A549 (cell line): Measurements from ENCODE around the gene KRT17. TPM values are rescaled to one million over a fixed set of nuclear protein-coding genes. Genes with fewer than 3 reads are reported as not detected.

ENCODE experiments used
- ATAC-seq, 2 experiments: fragments of 200-7000 bp in 1 of 2; fragments of >200 bp in 1 of 2; cut with Nextera tagmentation in 1 of 2; cut with Tn5 transposase in 1 of 2; 3 replicates each; pipeline versions ENCODE4 v1.8.0 to v1.9.1; 2018 to 2020; ENCODE audit warnings: mild to moderate bottlenecking in 1 of 2, moderate library complexity in 1 of 2
- CTCF ChIA-PET: fragments of 300-600 bp; sonication (Branson Sonifier 250); formaldehyde crosslinking; extraction: SDS; loops from one replicate; lab custom pipeline; 2021; ENCODE audit warnings: antibody characterized with exemption, inconsistent platforms; lab: Yijun Ruan, JAX
- POLR2A ChIA-PET: fragments of 350-600 bp; formaldehyde crosslinking; extraction: SDS; loops from one replicate; lab custom pipeline; 2021; ENCODE audit warnings: antibody characterized with exemption, inconsistent platforms; lab: Yijun Ruan, JAX
- DNase-seq, 2 experiments: peaks; one replicate each; pipeline versions ENCODE4 v3.0.0 to v3.0.0-alpha.2; 2011 to 2016; ENCODE audit warnings: low read depth in 1 of 2, low spot score in 1 of 2
- FAIRE-seq: peaks from 2 replicates; lab custom pipeline; 2011; peaks lifted over from hg19 to GRCh38; lab: Jason Lieb, UNC
- H3K27ac ChIP-seq, 2 experiments: fragments of >200 bp; sonication (Bioruptor Twin); formaldehyde crosslinking; 3 replicates each; pipeline ENCODE4 v1.5.1; 2016 to 2017
- H3K4me1 ChIP-seq: fragments of >200 bp; sonication (Bioruptor Twin); formaldehyde crosslinking; 3 replicates; pipeline ENCODE4 v1.6.1; 2016
- H3K4me2 ChIP-seq: fragments of >200 bp; sonication (Bioruptor Twin); formaldehyde crosslinking; 3 replicates; pipeline ENCODE4 v1.6.1; 2016
- H3K4me3 ChIP-seq: fragments of >200 bp; sonication (Bioruptor Twin); formaldehyde crosslinking; 3 replicates; pipeline ENCODE4 v1.5.1; 2016
- H3K9me3 ChIP-seq: fragments of >200 bp; sonication (Bioruptor Twin); formaldehyde crosslinking; 3 replicates; pipeline ENCODE4 v1.6.1; 2016
- CBX8 ChIP-seq: fragments of 200-600 bp; sonication (generic); IDR thresholded peaks from 2 replicates; pipeline ENCODE4 v1.6.1; 2016
- CEBPB ChIP-seq, 2 experiments: fragments of >200 bp in 1 of 2; sonication (Bioruptor Twin) in 1 of 2; formaldehyde crosslinking in 1 of 2; IDR thresholded peaks; 2 replicates each; pipeline ENCODE4 v1.6.1; 2012 to 2016
- CHD2 ChIP-seq: fragments of 150-350 bp; IDR thresholded peaks from 2 replicates; pipeline ENCODE4 v1.6.1; 2014; ENCODE audit warnings: low read length; ENCODE audit not compliant: partially characterized antibody
- CHD4 ChIP-seq: fragments of 200-600 bp; sonication (generic); IDR thresholded peaks from 2 replicates; pipeline ENCODE4 v1.6.1; 2016; ENCODE audit warnings: antibody characterized with exemption, mild to moderate bottlenecking, borderline replicate concordance
- EP300 ChIP-seq, 2 experiments: fragments of >200 bp; sonication (Bioruptor Twin); formaldehyde crosslinking; IDR thresholded peaks; 2 replicates in 1 of 2; 3 replicates in 1 of 2; pipeline ENCODE4 v1.6.1; 2016 to 2017
- ESRRA ChIP-seq: fragments of 150-350 bp; IDR thresholded peaks from 2 replicates; pipeline ENCODE4 v1.6.1; 2014; ENCODE audit warnings: mild to moderate bottlenecking, low read length, borderline replicate concordance
- FOSB ChIP-seq: fragments of 250-450 bp; sonication (Bioruptor Pico); IDR thresholded peaks from 2 replicates; pipeline ENCODE4 v1.5.0; 2020; ENCODE audit warnings: mild to moderate bottlenecking, moderate library complexity
- FOXS1 ChIP-seq: fragments of 250-450 bp; sonication (Bioruptor Pico); IDR thresholded peaks from 2 replicates; pipeline ENCODE4 v1.5.0; 2020; ENCODE audit warnings: mild to moderate bottlenecking, moderate library complexity
- HDAC2 ChIP-seq: fragments of 200-600 bp; sonication (generic); IDR thresholded peaks from 2 replicates; pipeline ENCODE4 v1.6.1; 2016
- JUNB ChIP-seq: fragments of >200 bp; sonication (Bioruptor Twin); formaldehyde crosslinking; IDR thresholded peaks from 2 replicates; pipeline ENCODE4 v1.6.1; 2016
- MAFK ChIP-seq: fragments of 450-650 bp; IDR thresholded peaks from 2 replicates; pipeline ENCODE4 v1.6.1; 2014; ENCODE audit not compliant: partially characterized antibody
- NFE2L2 ChIP-seq: fragments of 150-350 bp; conservative IDR thresholded peaks from 2 replicates; pipeline ENCODE4 v1.6.1; 2014; ENCODE audit warnings: low read length
- PHF8 ChIP-seq: fragments of 200-600 bp; sonication (generic); IDR thresholded peaks from 2 replicates; pipeline ENCODE4 v1.6.1; 2016; ENCODE audit warnings: low read depth, mild to moderate bottlenecking, antibody characterized with exemption, moderate library complexity, borderline replicate concordance
- RAD21 ChIP-seq, 2 experiments: fragments of >200 bp in 1 of 2; sonication (Bioruptor Twin) in 1 of 2; formaldehyde crosslinking in 1 of 2; IDR thresholded peaks in 1 of 2; conservative IDR thresholded peaks in 1 of 2; 2 replicates in 1 of 2; 3 replicates in 1 of 2; pipeline ENCODE4 v1.6.1; 2012 to 2018; ENCODE audit warnings: inconsistent platforms in 1 of 2
- RARB ChIP-seq: fragments of 250-450 bp; sonication (Bioruptor Pico); IDR thresholded peaks from 2 replicates; pipeline ENCODE4 v1.8.0; 2021; ENCODE audit warnings: mild to moderate bottlenecking, moderate library complexity
- TFCP2L1 ChIP-seq: fragments of 250-450 bp; sonication (Bioruptor Pico); IDR thresholded peaks from 2 replicates; pipeline ENCODE4 v1.5.0; 2021; ENCODE audit warnings: mild to moderate bottlenecking
- ZFP36 ChIP-seq: fragments of 450-650 bp; IDR thresholded peaks from 2 replicates; pipeline ENCODE4 v1.6.1; 2014; ENCODE audit warnings: borderline replicate concordance; ENCODE audit not compliant: partially characterized antibody
- WGBS: methylation state at CpG from one replicate; pipeline ENCODE4 v1.1.6; 2017; ENCODE audit errors: missing lambda C conversion rate; 5-methylcytosine and 5-hydroxymethylcytosine counted together
- polyA plus RNA-seq, 4 experiments: library from polyadenylated mRNA; depleted of rRNA in 3 of 4; stranded (reverse); fragments of >200 nt; fragmentation: RNase III in 1 of 4; extraction: RNeasy Plus Mini Kit Qiagen cat#74134 plus additional on column Dnase treatment in 1 of 4; gene quantifications; 2 replicates in 3 of 4; 3 replicates in 1 of 4; pipeline ENCODE4 v1.2.3, GENCODE V29; 2011 to 2017
- TF ChIP-seq, protein P1 (sequence below): fragments of 150-350 bp; IDR thresholded peaks from 2 replicates; pipeline ENCODE4 v1.6.1; 2014; ENCODE audit warnings: low read depth, mild to moderate bottlenecking, low read length
- TF ChIP-seq, protein P2 (sequence below): fragments of 200-600 bp; sonication (generic); IDR thresholded peaks from 2 replicates; pipeline ENCODE4 v1.6.1; 2016; ENCODE audit warnings: antibody characterized with exemption, mild to moderate bottlenecking, moderate library complexity
- TF ChIP-seq, protein P3 (sequence below): fragments of >200 bp; sonication (Bioruptor Twin); formaldehyde crosslinking; IDR thresholded peaks from 2 replicates; pipeline ENCODE4 v1.6.1; 2016
- TF ChIP-seq, protein P4 (sequence below): fragments of 450-650 bp; IDR thresholded peaks from 2 replicates; pipeline ENCODE4 v1.6.1; 2014; ENCODE audit warnings: antibody characterized with exemption
- TF ChIP-seq, protein P5 (sequence below): IDR thresholded peaks from 2 replicates; pipeline ENCODE4 v1.6.1; 2012

The KRT17 gene
- polyA plus RNA-seq, 2 of the 4 experiments (the other 2 are of a cell fraction), result 0.43 to 1.2 TPM

DNA sequence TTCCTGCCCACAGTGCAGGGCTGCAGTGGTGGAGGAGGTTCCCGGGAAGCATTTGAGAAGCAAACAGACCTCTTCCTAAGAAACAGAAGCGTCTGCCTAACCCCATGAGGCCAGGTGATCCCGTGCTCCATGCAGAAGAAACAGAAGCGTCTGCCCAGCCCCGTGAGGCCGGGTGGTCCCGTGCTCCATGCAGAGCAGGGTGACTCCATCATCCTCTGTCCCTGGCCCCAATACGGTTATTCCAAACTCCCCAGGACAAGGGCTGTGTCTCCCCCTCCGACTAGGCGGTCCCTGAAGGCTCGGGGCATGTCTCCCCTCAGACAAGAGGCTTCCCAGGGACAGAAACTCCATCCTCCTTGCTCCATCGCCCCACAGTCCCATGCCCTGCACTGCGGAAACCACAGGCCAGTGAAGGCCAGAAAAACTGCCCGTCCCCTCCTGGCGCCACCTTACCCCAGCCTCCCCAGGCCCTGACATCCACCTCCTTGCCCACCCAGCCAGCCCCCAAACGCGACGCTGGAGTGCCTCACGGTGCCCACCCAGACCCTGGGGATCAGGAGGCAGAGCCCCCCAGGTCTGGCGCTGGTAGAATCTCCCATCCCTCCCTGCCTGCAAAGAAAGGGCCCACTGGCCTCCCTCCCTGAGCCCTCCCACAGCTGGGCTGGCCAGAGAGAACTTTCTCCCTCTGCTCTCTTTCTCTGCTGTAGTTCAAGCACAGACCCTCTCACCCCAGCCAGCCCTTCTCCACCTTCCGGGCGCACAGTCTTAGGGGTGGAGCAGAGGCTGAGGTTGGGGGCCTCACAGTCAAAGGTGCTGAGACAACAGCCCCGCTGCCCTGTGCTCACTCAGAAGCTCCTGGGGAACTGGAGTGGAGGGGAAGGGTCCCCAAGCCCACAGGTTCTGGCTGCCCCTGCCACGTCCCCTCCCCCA is 30.6 kb upstream of the KRT17 start:
- ATAC-seq (no peak), FAIRE-seq (no peak), DNase-seq (no peak)
- H3K27ac ChIP-seq, result peak overlapping the region; percentile 43 to 55; a peak in 4 of 6 replicates
- 84% methylated on average over 23 of the region's 24 CpGs for WGBS
- POLR2A ChIA-PET, result interaction anchor here (0.5 to 1.4 kb wide), 3 partner anchors 33 to 106 kb away, joined by 3 to 6 read pairs (median 3); no protein-coding TSS in a partner anchor
- TF ChIP-seq TFCP2L1 (CRISPR knock-in tag), result no peak
- no peak for TF ChIP-seq EP300 (IDR thresholded peaks at IDR 0.05)
- no peak for TF ChIP-seq NFE2L2
- TF ChIP-seq PHF8, result no peak
- TF ChIP-seq CEBPB (IDR thresholded peaks at IDR 0.05), result no peak
- TF ChIP-seq, protein P1, sequence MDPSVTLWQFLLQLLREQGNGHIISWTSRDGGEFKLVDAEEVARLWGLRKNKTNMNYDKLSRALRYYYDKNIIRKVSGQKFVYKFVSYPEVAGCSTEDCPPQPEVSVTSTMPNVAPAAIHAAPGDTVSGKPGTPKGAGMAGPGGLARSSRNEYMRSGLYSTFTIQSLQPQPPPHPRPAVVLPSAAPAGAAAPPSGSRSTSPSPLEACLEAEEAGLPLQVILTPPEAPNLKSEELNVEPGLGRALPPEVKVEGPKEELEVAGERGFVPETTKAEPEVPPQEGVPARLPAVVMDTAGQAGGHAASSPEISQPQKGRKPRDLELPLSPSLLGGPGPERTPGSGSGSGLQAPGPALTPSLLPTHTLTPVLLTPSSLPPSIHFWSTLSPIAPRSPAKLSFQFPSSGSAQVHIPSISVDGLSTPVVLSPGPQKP, result no peak
- TF ChIP-seq CHD2, result no peak
- TF ChIP-seq, protein P2, sequence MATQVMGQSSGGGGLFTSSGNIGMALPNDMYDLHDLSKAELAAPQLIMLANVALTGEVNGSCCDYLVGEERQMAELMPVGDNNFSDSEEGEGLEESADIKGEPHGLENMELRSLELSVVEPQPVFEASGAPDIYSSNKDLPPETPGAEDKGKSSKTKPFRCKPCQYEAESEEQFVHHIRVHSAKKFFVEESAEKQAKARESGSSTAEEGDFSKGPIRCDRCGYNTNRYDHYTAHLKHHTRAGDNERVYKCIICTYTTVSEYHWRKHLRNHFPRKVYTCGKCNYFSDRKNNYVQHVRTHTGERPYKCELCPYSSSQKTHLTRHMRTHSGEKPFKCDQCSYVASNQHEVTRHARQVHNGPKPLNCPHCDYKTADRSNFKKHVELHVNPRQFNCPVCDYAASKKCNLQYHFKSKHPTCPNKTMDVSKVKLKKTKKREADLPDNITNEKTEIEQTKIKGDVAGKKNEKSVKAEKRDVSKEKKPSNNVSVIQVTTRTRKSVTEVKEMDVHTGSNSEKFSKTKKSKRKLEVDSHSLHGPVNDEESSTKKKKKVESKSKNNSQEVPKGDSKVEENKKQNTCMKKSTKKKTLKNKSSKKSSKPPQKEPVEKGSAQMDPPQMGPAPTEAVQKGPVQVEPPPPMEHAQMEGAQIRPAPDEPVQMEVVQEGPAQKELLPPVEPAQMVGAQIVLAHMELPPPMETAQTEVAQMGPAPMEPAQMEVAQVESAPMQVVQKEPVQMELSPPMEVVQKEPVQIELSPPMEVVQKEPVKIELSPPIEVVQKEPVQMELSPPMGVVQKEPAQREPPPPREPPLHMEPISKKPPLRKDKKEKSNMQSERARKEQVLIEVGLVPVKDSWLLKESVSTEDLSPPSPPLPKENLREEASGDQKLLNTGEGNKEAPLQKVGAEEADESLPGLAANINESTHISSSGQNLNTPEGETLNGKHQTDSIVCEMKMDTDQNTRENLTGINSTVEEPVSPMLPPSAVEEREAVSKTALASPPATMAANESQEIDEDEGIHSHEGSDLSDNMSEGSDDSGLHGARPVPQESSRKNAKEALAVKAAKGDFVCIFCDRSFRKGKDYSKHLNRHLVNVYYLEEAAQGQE, result no peak
- no peak for TF ChIP-seq MAFK
- no peak for TF ChIP-seq HDAC2
- TF ChIP-seq CBX8, result no peak
- TF ChIP-seq RARB (CRISPR knock-in tag), result no peak
- no peak for TF ChIP-seq FOSB (CRISPR knock-in tag)
- TF ChIP-seq JUNB, result no peak
- no peak for TF ChIP-seq ZFP36
- TF ChIP-seq, protein P3, sequence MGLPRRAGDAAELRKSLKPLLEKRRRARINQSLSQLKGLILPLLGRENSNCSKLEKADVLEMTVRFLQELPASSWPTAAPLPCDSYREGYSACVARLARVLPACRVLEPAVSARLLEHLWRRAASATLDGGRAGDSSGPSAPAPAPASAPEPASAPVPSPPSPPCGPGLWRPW, result no peak
- TF ChIP-seq, protein P4, sequence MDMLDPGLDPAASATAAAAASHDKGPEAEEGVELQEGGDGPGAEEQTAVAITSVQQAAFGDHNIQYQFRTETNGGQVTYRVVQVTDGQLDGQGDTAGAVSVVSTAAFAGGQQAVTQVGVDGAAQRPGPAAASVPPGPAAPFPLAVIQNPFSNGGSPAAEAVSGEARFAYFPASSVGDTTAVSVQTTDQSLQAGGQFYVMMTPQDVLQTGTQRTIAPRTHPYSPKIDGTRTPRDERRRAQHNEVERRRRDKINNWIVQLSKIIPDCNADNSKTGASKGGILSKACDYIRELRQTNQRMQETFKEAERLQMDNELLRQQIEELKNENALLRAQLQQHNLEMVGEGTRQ, result no peak
- no peaks in the 10 kb centered on the region for H3K9me3 ChIP-seq
- no peak overlapping the region for H3K4me3 ChIP-seq
- CTCF ChIA-PET, result interaction anchor here (0.9 to 20.9 kb wide), 9 partner anchors 9 to 1289 kb away, joined by 3 to 678 read pairs (median 10); no protein-coding TSS in a partner anchor
- H3K4me1 ChIP-seq, result peaks cover 38% of the 10 kb centered on the region
- H3K4me2 ChIP-seq, result peak overlapping the region; percentile 47; the same call in 2 of the 3 replicates

DNA sequence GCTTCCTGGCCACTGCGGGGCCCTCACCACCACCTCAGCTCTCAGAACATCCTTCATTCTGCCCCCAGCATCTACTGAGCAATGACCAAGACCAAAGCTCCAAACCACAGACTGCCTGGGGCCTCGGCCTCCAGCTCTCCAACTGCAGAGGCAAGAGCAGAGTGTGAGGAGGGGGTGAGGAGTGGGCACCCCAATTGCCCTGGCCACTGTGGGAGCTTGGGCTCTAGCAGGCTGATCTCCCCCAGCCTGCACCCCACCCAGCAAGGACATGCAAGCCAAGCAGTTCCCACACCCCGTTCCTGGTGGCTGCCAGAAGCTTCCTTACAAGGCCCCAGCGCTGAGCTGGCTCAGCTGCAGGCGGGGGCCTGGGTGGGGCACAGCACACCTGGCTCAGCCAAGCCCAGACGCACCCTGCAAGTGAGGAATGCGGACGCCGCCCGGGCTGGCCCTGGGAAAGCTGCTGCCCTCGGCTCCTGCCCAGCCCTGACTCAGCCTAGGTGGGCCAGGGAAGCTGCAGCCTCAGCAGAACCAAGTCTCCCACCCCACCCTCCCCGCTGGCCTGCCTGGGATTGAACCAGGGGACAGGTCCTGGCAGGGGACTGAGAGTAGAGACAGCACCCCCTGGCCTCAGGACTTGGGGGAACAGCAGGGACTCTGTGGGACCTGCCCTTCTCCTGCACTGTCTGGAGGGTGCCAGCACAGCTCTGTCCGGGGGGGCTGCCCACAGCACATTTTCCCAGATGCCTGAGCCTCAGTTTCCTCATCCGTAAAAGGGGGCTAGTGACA is 29.7 kb upstream of the KRT17 start:
- Histone ChIP-seq H3K4me2 (peak overlapping the region; percentile 47), H3K9me3 (no peaks in the 10 kb centered on the region), H3K4me1 (peaks cover 39% of the 10 kb centered on the region), H3K4me3 (no peak overlapping the region), H3K27ac (peak overlapping the region; percentile 43 to 59; a peak in 4 of 6 replicates)
- DNase-seq, result peak; percentile 38 to 79
- 44% methylated on average over 11 of the region's 14 CpGs for WGBS
- POLR2A ChIA-PET, result interaction anchor here (0.9 to 1.4 kb wide), 3 partner anchors 34 to 105 kb away, joined by 3 to 6 read pairs (median 4); no protein-coding TSS in a partner anchor
- peak; percentile 76 for TF ChIP-seq MAFK
- TF ChIP-seq, protein P5, sequence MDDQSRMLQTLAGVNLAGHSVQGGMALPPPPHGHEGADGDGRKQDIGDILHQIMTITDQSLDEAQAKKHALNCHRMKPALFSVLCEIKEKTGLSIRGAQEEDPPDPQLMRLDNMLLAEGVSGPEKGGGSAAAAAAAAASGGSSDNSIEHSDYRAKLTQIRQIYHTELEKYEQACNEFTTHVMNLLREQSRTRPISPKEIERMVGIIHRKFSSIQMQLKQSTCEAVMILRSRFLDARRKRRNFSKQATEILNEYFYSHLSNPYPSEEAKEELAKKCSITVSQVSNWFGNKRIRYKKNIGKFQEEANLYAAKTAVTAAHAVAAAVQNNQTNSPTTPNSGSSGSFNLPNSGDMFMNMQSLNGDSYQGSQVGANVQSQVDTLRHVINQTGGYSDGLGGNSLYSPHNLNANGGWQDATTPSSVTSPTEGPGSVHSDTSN, result no peak
- TF ChIP-seq CHD2, result no peak
- TF ChIP-seq CHD4, result no peak
- no peak for TF ChIP-seq ESRRA
- 0 out of 2 replicates have a peak, but pooled peaks have one; percentile 21 for TF ChIP-seq FOXS1 (CRISPR knock-in tag)
- no peak for TF ChIP-seq RAD21 (conservative IDR thresholded peaks at IDR 0.05 in 1 of 2, IDR thresholded peaks at IDR 0.05 in 1 of 2)
- FAIRE-seq, result no peak
- CTCF ChIA-PET, result interaction anchor here (0.5 to 20.9 kb wide), 13 partner anchors 10 to 1034 kb away, joined by 3 to 678 read pairs (median 6); partner anchors contain the start of gene KRT9
- peak; percentile 7 to 44; a peak in 3 of 6 replicates for ATAC-seq
